Right lobe of liver (tissue), 6 donors: ENCODE results near the gene FRY. TPM values are rescaled to one million over a fixed set of nuclear protein-coding genes. Genes with fewer than 3 reads are reported as not detected.

Source experiments
- ATAC-seq, 4 donors: fragments of 200-7000 bp; cut with Tn5 transposase; one replicate each; pipeline ENCODE4 v1.9.1; 2020; ENCODE audit warnings: mild to moderate bottlenecking in 4 of 4, moderate library complexity in 4 of 4
- DNase-seq, 3 donors: peaks; one replicate each; pipeline ENCODE4 v3.0.0-alpha.2; 2020
- H3K27ac ChIP-seq, 3 donors: fragments of 200-600 bp; one replicate each; pipeline ENCODE4 v1.8.0; 2022
- H3K27me3 ChIP-seq, 2 donors: fragments of 200-600 bp; one replicate each; pipeline ENCODE4 v1.8.0; 2022
- H3K36me3 ChIP-seq, 4 donors: fragments of 200-600 bp; sonication (generic) in 1 of 4; one replicate each; pipeline versions ENCODE4 v1.5.1 to v1.8.0; 2017 to 2022; ENCODE audit warnings: control low read depth in 1 of 4
- H3K4me1 ChIP-seq, 4 donors: fragments of 200-600 bp; sonication (generic) in 1 of 4; one replicate each; pipeline versions ENCODE4 v1.5.1 to v1.8.0; 2017 to 2022; ENCODE audit warnings: control low read depth in 1 of 4
- H3K4me3 ChIP-seq, 3 donors: fragments of 200-600 bp; one replicate each; pipeline ENCODE4 v1.8.0; 2022
- H3K9me3 ChIP-seq, 4 donors: fragments of 200-600 bp; sonication (generic) in 1 of 4; one replicate each; pipeline versions ENCODE4 v1.5.1 to v1.8.0; 2017 to 2022; ENCODE audit warnings: control low read depth in 1 of 4
- CTCF ChIP-seq, 4 donors: fragments of 200-600 bp in 3 of 4; fragments of 450-650 bp in 1 of 4; IDR thresholded peaks; one replicate each; pipeline versions ENCODE4 v1.5.1 to v1.8.0; 2016 to 2022; ENCODE audit warnings: antibody characterized with exemption in 4 of 4, mild to moderate bottlenecking in 2 of 4
- POLR2A ChIP-seq: fragments of 450-650 bp; IDR thresholded peaks from one replicate; pipeline ENCODE4 v1.6.1; 2017; ENCODE audit warnings: antibody characterized with exemption, mild to moderate bottlenecking
- WGBS: methylation state at CpG from one replicate; pipeline ENCODE4 v1.1.6; 2018; ENCODE audit warnings: low coverage, low lambda C conversion rate; ENCODE audit not compliant: insufficient coverage; ENCODE audit errors: missing lambda C conversion rate; 5-methylcytosine and 5-hydroxymethylcytosine counted together
- intact Hi-C, 2 donors: fragments of 100-400 bp; cut with DNase I; formaldehyde crosslinking; loops; one replicate each; pipeline versions ENCODE4 v1.11.2 to v1.14.1; 2022
- total RNA-seq, 6 experiments: library from RNA; depleted of rRNA in 2 of 6; stranded (reverse); fragments of >200 nt in 2 of 6; fragmentation: NEBNext Ultra II Directional in 3 of 6; extraction: Animal tissue kit (Norgen Biotek cat#: 25700) in 3 of 6; gene quantifications; one replicate each; pipeline versions ENCODE4 v1.1.0 to v1.2.4, GENCODE V29; 2016 to 2023
- donor health status: DM: no; HTN: yes; CAD: no.
- donor health status: DM: no; HTN: no; CAD: no.
- donor health status: DM: no; HTN: no; CAD: no.
- donor health status: DM: no; HTN: yes; CAD: no.
- donor health status: DM: no; HTN: yes; CAD: no.

The FRY gene
- total RNA-seq, 6 experiments from 2014 or later = 16.1 to 106 (median 35.7) TPM

GRCh38 chr13:32297206-32297605, 265.6 kb downstream of the FRY start:
- ATAC-seq (no peak), DNase-seq (no peak)
- Histone ChIP-seq H3K9me3 (no peaks in the 10 kb centered on the region), H3K4me1 (peaks cover 0 to 18% (median 0%) of the 10 kb centered on the region in 4 donors), H3K4me3 (no peak overlapping the region), H3K27ac (no peak overlapping the region), H3K36me3 (peaks cover 0 to 8% (median 0%) of the 10 kb centered on the region in 4 donors), H3K27me3 (no peaks in the 10 kb centered on the region)
- 72% methylated on average over 2 of the region's 2 CpGs for WGBS
- TF ChIP-seq POLR2A (no peak), CTCF (IDR thresholded peaks at IDR 0.05) (no peak)
- intact Hi-C loops = no loop called here

GRCh38 chr13:32298695-32299094, 267.1 kb downstream of the FRY start:
- intact Hi-C loops = no loop called here
- peaks cover 0 to 10% (median 0%) of the 10 kb centered on the region in 4 donors for H3K4me1 ChIP-seq
- 14% methylated on average over 5 of the region's 6 CpGs for WGBS
- ATAC-seq (peak; percentile 94 to 99 (median 96)), DNase-seq (peak; percentile 36 to 78 (median 73))
- H3K4me3 ChIP-seq = no peak overlapping the region
- peak overlapping the region in 1 of 3 donors; percentile 35 for H3K27ac ChIP-seq
- no peaks in the 10 kb centered on the region for H3K9me3 ChIP-seq
- H3K36me3 ChIP-seq = peaks cover 0 to 8% (median 0%) of the 10 kb centered on the region in 4 donors
- no peaks in the 10 kb centered on the region for H3K27me3 ChIP-seq
- TF ChIP-seq POLR2A (no peak), CTCF (IDR thresholded peaks at IDR 0.05) (no peak)

- intact Hi-C loops = no loop called here
- TF ChIP-seq CTCF (IDR thresholded peaks at IDR 0.05) (no peak), POLR2A (no peak)
- Histone ChIP-seq H3K4me3 (no peak overlapping the region), H3K27ac (no peak overlapping the region), H3K9me3 (no peaks in the 10 kb centered on the region), H3K27me3 (no peaks in the 10 kb centered on the region), H3K4me1 (peaks cover 0 to 10% (median 0%) of the 10 kb centered on the region in 4 donors), H3K36me3 (peaks cover 0 to 5% (median 0%) of the 10 kb centered on the region in 4 donors)
- 78% methylated on average over 4 of the region's 4 CpGs for WGBS
- no peak for ATAC-seq
- DNase-seq = no peak
Observed at GRCh38 chr13:32299893-32300292, 268.3 kb downstream of the FRY start.

GRCh38 chr13:32300406-32300805, 268.8 kb downstream of the FRY start:
- no peaks in the 10 kb centered on the region for H3K27me3 ChIP-seq
- 56% methylated on average over 8 of the region's 8 CpGs for WGBS
- ATAC-seq (peak in 1 of 4 donors; percentile 16), DNase-seq (no peak)
- no peak overlapping the region for H3K4me3 ChIP-seq
- no peak overlapping the region for H3K27ac ChIP-seq
- peaks cover 0 to 2% (median 0%) of the 10 kb centered on the region in 4 donors for H3K36me3 ChIP-seq
- intact Hi-C loops = no loop called here
- H3K9me3 ChIP-seq = no peaks in the 10 kb centered on the region
- H3K4me1 ChIP-seq = peaks cover 0 to 10% (median 0%) of the 10 kb centered on the region in 4 donors
- no peak for TF ChIP-seq CTCF (IDR thresholded peaks at IDR 0.05)
- no peak for TF ChIP-seq POLR2A

GRCh38 chr13:32300920-32301319, 269.3 kb downstream of the FRY start:
- intact Hi-C loops = no loop called here

More at GRCh38 chr13:32300920-32301319, 269.3 kb downstream of the FRY start:
- no peak for TF ChIP-seq POLR2A
- no peak for TF ChIP-seq CTCF (IDR thresholded peaks at IDR 0.05)
- H3K4me1 ChIP-seq = peaks cover 0 to 10% (median 0%) of the 10 kb centered on the region in 4 donors
- no peaks in the 10 kb centered on the region for H3K27me3 ChIP-seq
- 86% methylated on average over 1 of the region's 1 CpG for WGBS
- H3K9me3 ChIP-seq = no peaks in the 10 kb centered on the region
- H3K36me3 ChIP-seq = no peaks in the 10 kb centered on the region
- no peak overlapping the region for H3K27ac ChIP-seq
- H3K4me3 ChIP-seq = no peak overlapping the region
- ATAC-seq = no peak
- DNase-seq = no peak
